OCI-LY1 (cell line): ENCODE results near the gene GCK.

Experiments used
- H2AFZ ChIP-seq: fragments of 200-600 bp; sonication (generic), shearing (Covaris generic); 2 replicates; pipeline ENCODE4 v1.6.0; 2014; ENCODE audit warnings: antibody characterized with exemption, mild to moderate bottlenecking, low read length
- H3F3A ChIP-seq: fragments of 200-600 bp; sonication (generic), shearing (Covaris generic); 2 replicates; pipeline ENCODE4 v1.6.0; 2014; ENCODE audit warnings: mild to moderate bottlenecking, antibody characterized with exemption, low read length, moderate library complexity; ENCODE audit not compliant: insufficient read depth
- H3K27ac ChIP-seq: fragments of 200-600 bp; sonication (generic); 2 replicates; pipeline ENCODE4 v1.5.1; 2014; ENCODE audit warnings: low read length, mixed run types, mild to moderate bottlenecking, low read depth; ENCODE audit not compliant: poor library complexity, severe bottlenecking
- H3K27me3 ChIP-seq: fragments of 200-600 bp; sonication (generic); 2 replicates; pipeline ENCODE4 v1.6.0; 2014; ENCODE audit warnings: antibody characterized with exemption, mild to moderate bottlenecking, low read length, moderate library complexity; ENCODE audit not compliant: insufficient read depth
- H3K36me3 ChIP-seq: fragments of 200-600 bp; sonication (generic); 2 replicates; pipeline ENCODE4 v1.6.1; 2014; ENCODE audit warnings: mild to moderate bottlenecking, antibody characterized with exemption, low read length, moderate library complexity, mixed read lengths; ENCODE audit not compliant: insufficient read depth
- H3K4me1 ChIP-seq: fragments of 200-600 bp; sonication (generic); 2 replicates; pipeline ENCODE4 v1.5.1; 2014; ENCODE audit warnings: mild to moderate bottlenecking, low read length, moderate library complexity; ENCODE audit not compliant: insufficient read depth, severe bottlenecking
- H3K4me2 ChIP-seq: fragments of 200-600 bp; sonication (generic), shearing (Covaris generic); 2 replicates; pipeline ENCODE4 v1.6.1; 2014; ENCODE audit warnings: low read length
- H3K4me3 ChIP-seq: fragments of 200-600 bp; sonication (generic); 2 replicates; pipeline ENCODE4 v1.5.1; 2014; ENCODE audit warnings: low read length, low read depth, mild to moderate bottlenecking, mixed read lengths; ENCODE audit not compliant: poor library complexity, severe bottlenecking
- H3K79me2 ChIP-seq: fragments of 200-600 bp; shearing (Covaris generic); 2 replicates; pipeline ENCODE4 v1.6.1; 2016; ENCODE audit warnings: mixed run types, low read length, mixed read lengths; ENCODE audit not compliant: insufficient read depth
- H3K9ac ChIP-seq: fragments of 200-600 bp; sonication (generic), shearing (Covaris generic); 2 replicates; pipeline ENCODE4 v1.6.1; 2014; ENCODE audit warnings: mild to moderate bottlenecking, low read length, mixed read lengths
- H3K9me2 ChIP-seq: fragments of 200-600 bp; sonication (generic), shearing (Covaris generic); 2 replicates; pipeline ENCODE4 v1.6.1; 2014; ENCODE audit warnings: low read depth, mild to moderate bottlenecking, low read length, mixed read lengths
- H3K9me3 ChIP-seq: fragments of 200-600 bp; shearing (Covaris generic); 2 replicates; pipeline ENCODE4 v1.6.1; 2014; ENCODE audit warnings: low read length, mixed read lengths
- H4K20me1 ChIP-seq: fragments of 200-600 bp; sonication (generic), shearing (Covaris generic); 2 replicates; pipeline ENCODE4 v1.6.0; 2016; ENCODE audit warnings: mild to moderate bottlenecking, low read length; ENCODE audit not compliant: insufficient read depth
- CTCF ChIP-seq: fragments of 200-600 bp; sonication (generic), shearing (Covaris generic); IDR thresholded peaks from 2 replicates; pipeline ENCODE4 v1.5.1; 2017; ENCODE audit warnings: mild to moderate bottlenecking, antibody characterized with exemption, low read length, moderate library complexity, mixed read lengths
- EZH2 ChIP-seq: fragments of 200-600 bp; sonication (generic), shearing (Covaris generic); IDR thresholded peaks from 2 replicates; pipeline ENCODE4 v1.8.0; 2017; ENCODE audit warnings: borderline replicate concordance, mixed run types, mild to moderate bottlenecking, antibody characterized with exemption, low read length, moderate library complexity, mixed read lengths

The GCK gene

GRCh38 chr7:44220358-44221112 lies 31.3 kb upstream of the GCK start:
- Histone ChIP-seq H3K4me2 (no peak overlapping the region), H3F3A (no peaks in the 10 kb centered on the region), H3K36me3 (no peaks in the 10 kb centered on the region), H4K20me1 (no peaks in the 10 kb centered on the region), H3K9ac (no peak overlapping the region), H3K9me3 (no peaks in the 10 kb centered on the region), H3K27me3 (peaks cover 15% of the 10 kb centered on the region; the same call in 1 of the 2 replicates), H3K79me2 (no peaks in the 10 kb centered on the region), H3K4me3 (no peak overlapping the region), H3K27ac (no peak overlapping the region), H3K9me2 (no peaks in the 10 kb centered on the region), H2AFZ (no peak overlapping the region), H3K4me1 (peaks cover 12% of the 10 kb centered on the region)
- no peak for TF ChIP-seq CTCF
- no peak for TF ChIP-seq EZH2

- no peak overlapping the region for H3K4me2 ChIP-seq
- H3K4me1 ChIP-seq: peaks cover 12% of the 10 kb centered on the region
Measured at GRCh38 chr7:44220046-44220357, 30.8 kb upstream of the GCK start.

GRCh38 chr7:44219371-44220045 lies 30.3 kb upstream of the GCK start:
- no peak overlapping the region for H2AFZ ChIP-seq
- H3K27me3 ChIP-seq: peaks cover 13% of the 10 kb centered on the region; the same call in 1 of the 2 replicates
- TF ChIP-seq CTCF: no peak
- no peak for TF ChIP-seq EZH2
- no peaks in the 10 kb centered on the region for H4K20me1 ChIP-seq
- no peak overlapping the region for H3K4me2 ChIP-seq
- H3F3A ChIP-seq: no peaks in the 10 kb centered on the region
- no peaks in the 10 kb centered on the region for H3K79me2 ChIP-seq
- no peaks in the 10 kb centered on the region for H3K9me2 ChIP-seq
- no peak overlapping the region for H3K27ac ChIP-seq
- H3K9me3 ChIP-seq: no peaks in the 10 kb centered on the region
- H3K4me1 ChIP-seq: peaks cover 14% of the 10 kb centered on the region
- H3K9ac ChIP-seq: no peak overlapping the region
- no peaks in the 10 kb centered on the region for H3K36me3 ChIP-seq
- no peak overlapping the region for H3K4me3 ChIP-seq

More at GRCh38 chr7:44220046-44220357, 30.8 kb upstream of the GCK start:
- Histone ChIP-seq H3K4me3 (no peak overlapping the region), H3F3A (no peaks in the 10 kb centered on the region), H4K20me1 (no peaks in the 10 kb centered on the region), H3K27ac (no peak overlapping the region), H3K27me3 (peaks cover 13% of the 10 kb centered on the region; the same call in 1 of the 2 replicates), H3K9me2 (no peaks in the 10 kb centered on the region), H3K79me2 (no peaks in the 10 kb centered on the region), H3K9ac (no peak overlapping the region), H2AFZ (no peak overlapping the region), H3K9me3 (no peaks in the 10 kb centered on the region), H3K36me3 (no peaks in the 10 kb centered on the region)
- TF ChIP-seq CTCF (no peak), EZH2 (no peak)
